Renal cortical epithelial cell (primary cell): Measurements from ENCODE around the gene TENT5A. TPM values are rescaled to one million over a fixed set of nuclear protein-coding genes. Genes with fewer than 3 reads are reported as not detected.
A peak's percentile ranks its signal among the peaks of the same experiment; 100 is the strongest.

ENCODE experiments used
- DNase-seq: peaks from one replicate; pipeline ENCODE4 v3.0.0-alpha.2; 2011; ENCODE audit warnings: low read depth
- total RNA-seq: library from RNA; depleted of rRNA; stranded (reverse); fragments of >200 nt; gene quantifications from 2 replicates; pipeline ENCODE4 v1.2.3, GENCODE V29; 2014

The TENT5A gene
- total RNA-seq, 1 donor from 2014 or later = 7.3 TPM

- DNase-seq = no peak
These were observed 18.6 kb upstream of the TENT5A start for GRCh38 chr6:81771097-81771496.

- peak; percentile 51 for DNase-seq
These were observed 17.9 kb upstream of the TENT5A start for GRCh38 chr6:81770381-81770780.

GRCh38 chr6:81769824-81770223 lies 17.3 kb upstream of the TENT5A start:
- peak; percentile 82 for DNase-seq

GRCh38 chr6:81768150-81768942 lies 15.9 kb upstream of the TENT5A start:
- DNase-seq = no peak

GRCh38 chr6:81767163-81767891 lies 14.8 kb upstream of the TENT5A start:
- DNase-seq = peak; percentile 75

- DNase-seq = peak; percentile 97
These were observed 14.1 kb upstream of the TENT5A start for GRCh38 chr6:81766482-81767069.

- no peak for DNase-seq
These were observed 12.1 kb upstream of the TENT5A start for GRCh38 chr6:81764531-81764930.

GRCh38 chr6:81763968-81764367 lies 11.5 kb upstream of the TENT5A start:
- no peak for DNase-seq

GRCh38 chr6:81763051-81763450 lies 10.6 kb upstream of the TENT5A start:
- DNase-seq = no peak

- DNase-seq = no peak
These were observed 10.1 kb upstream of the TENT5A start for GRCh38 chr6:81762606-81763005.

- no peak for DNase-seq
These were observed 9.7 kb upstream of the TENT5A start for GRCh38 chr6:81762132-81762531.

- no peak for DNase-seq
These were observed 8.7 kb upstream of the TENT5A start for GRCh38 chr6:81761197-81761596.

GRCh38 chr6:81759782-81760181 lies 7.3 kb upstream of the TENT5A start:
- peak; percentile 56 for DNase-seq

GRCh38 chr6:81758221-81758620 lies 5.7 kb upstream of the TENT5A start:
- no peak for DNase-seq

GRCh38 chr6:81756690-81757089 lies 4.2 kb upstream of the TENT5A start:
- no peak for DNase-seq

- no peak for DNase-seq
These were observed 3.1 kb upstream of the TENT5A start for GRCh38 chr6:81755551-81755950.

GRCh38 chr6:81754906-81755305 lies 2.4 kb upstream of the TENT5A start:
- no peak for DNase-seq

GRCh38 chr6:81753711-81754577 lies 1.5 kb upstream of the TENT5A start:
- peak; percentile 27 for DNase-seq

- DNase-seq = peak; percentile 61
These were observed 635 bp upstream of the TENT5A start for GRCh38 chr6:81752921-81753710.

GRCh38 chr6:81751388-81752083 lies 945 bp downstream of the TENT5A start:
- DNase-seq = no peak
